Parathyroid adenoma (tissue), 2 donors: Measurements from ENCODE around the gene LPAR1.

ENCODE experiments used
- H2AFZ ChIP-seq: fragments of 300-600 bp; sonication (generic); one replicate; pipeline ENCODE4 v1.7.0; 2017; ENCODE audit warnings: antibody characterized with exemption, mild to moderate bottlenecking
- H3K27ac ChIP-seq: fragments of 300-600 bp; sonication (generic); one replicate; pipeline ENCODE4 v1.7.0; 2017
- H3K27me3 ChIP-seq: fragments of 300-600 bp; sonication (generic); one replicate; pipeline ENCODE4 v1.7.0; 2017; ENCODE audit warnings: low read length; ENCODE audit not compliant: control insufficient read depth, insufficient read depth
- H3K36me3 ChIP-seq: fragments of 300-600 bp; sonication (generic); one replicate; pipeline ENCODE4 v1.7.0; 2017; ENCODE audit warnings: low read length; ENCODE audit not compliant: control insufficient read depth, insufficient read depth
- H3K4me1 ChIP-seq: fragments of 300-600 bp; sonication (generic); one replicate; pipeline ENCODE4 v1.7.0; 2017; ENCODE audit warnings: control low read depth
- H3K4me2 ChIP-seq: fragments of 300-600 bp; sonication (generic); one replicate; pipeline ENCODE4 v1.7.0; 2017; ENCODE audit warnings: low read length
- H3K4me3 ChIP-seq: fragments of 300-600 bp; sonication (generic); one replicate; pipeline ENCODE4 v1.7.0; 2017; ENCODE audit warnings: low read depth, low read length
- H3K79me2 ChIP-seq: fragments of 300-600 bp; sonication (generic); one replicate; pipeline ENCODE4 v1.7.0; 2017; ENCODE audit warnings: control low read depth
- H3K9ac ChIP-seq: fragments of 300-600 bp; sonication (generic); one replicate; pipeline ENCODE4 v1.7.0; 2017; ENCODE audit warnings: mild to moderate bottlenecking
- H3K9me3 ChIP-seq: fragments of 300-600 bp; sonication (generic); one replicate; pipeline ENCODE4 v1.7.0; 2017; ENCODE audit warnings: low read length; ENCODE audit not compliant: control insufficient read depth
- TF ChIP-seq, protein P1 (sequence below): fragments of 300-600 bp; sonication (generic); IDR thresholded peaks from one replicate; pipeline ENCODE4 v1.7.0; 2017; ENCODE audit warnings: antibody characterized with exemption, mild to moderate bottlenecking
- donor health status: primary hyperparathyroidism.

LPAR1 gene

DNA sequence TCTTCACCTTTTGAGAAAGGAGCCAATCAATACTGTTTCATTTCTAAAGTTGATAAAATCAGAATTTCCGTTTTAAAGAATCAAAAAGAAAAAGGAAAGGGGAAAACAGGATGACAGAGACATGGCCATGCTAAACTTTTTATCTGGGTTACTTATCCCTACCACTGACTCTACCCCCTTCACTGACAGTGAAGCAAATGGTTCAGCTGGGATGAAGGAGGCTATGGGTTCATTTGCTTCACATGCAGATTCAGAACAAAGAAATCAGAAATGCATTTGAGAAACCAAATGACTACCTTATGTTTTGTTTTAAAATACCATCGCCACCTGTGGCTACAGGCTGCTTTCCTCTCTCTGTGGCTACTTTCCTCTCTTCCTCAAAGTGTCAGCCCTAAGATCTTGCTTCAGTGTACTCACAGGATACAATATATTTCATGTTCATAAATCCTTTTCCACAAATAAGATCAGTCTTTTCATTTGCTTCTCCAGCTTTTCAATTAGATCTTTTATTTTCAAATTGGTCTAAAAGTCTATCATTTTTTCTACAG lies 53.3 kb downstream of the LPAR1 start:
- TF ChIP-seq, protein P1, sequence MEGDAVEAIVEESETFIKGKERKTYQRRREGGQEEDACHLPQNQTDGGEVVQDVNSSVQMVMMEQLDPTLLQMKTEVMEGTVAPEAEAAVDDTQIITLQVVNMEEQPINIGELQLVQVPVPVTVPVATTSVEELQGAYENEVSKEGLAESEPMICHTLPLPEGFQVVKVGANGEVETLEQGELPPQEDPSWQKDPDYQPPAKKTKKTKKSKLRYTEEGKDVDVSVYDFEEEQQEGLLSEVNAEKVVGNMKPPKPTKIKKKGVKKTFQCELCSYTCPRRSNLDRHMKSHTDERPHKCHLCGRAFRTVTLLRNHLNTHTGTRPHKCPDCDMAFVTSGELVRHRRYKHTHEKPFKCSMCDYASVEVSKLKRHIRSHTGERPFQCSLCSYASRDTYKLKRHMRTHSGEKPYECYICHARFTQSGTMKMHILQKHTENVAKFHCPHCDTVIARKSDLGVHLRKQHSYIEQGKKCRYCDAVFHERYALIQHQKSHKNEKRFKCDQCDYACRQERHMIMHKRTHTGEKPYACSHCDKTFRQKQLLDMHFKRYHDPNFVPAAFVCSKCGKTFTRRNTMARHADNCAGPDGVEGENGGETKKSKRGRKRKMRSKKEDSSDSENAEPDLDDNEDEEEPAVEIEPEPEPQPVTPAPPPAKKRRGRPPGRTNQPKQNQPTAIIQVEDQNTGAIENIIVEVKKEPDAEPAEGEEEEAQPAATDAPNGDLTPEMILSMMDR = no peak
- no peak overlapping the region for H3K4me2 ChIP-seq
- no peaks in the 10 kb centered on the region for H3K9me3 ChIP-seq
- no peaks in the 10 kb centered on the region for H3K36me3 ChIP-seq
- no peak overlapping the region for H3K4me3 ChIP-seq
- H3K4me1 ChIP-seq = no peaks in the 10 kb centered on the region
- H3K27ac ChIP-seq = no peak overlapping the region
- no peaks in the 10 kb centered on the region for H3K27me3 ChIP-seq
- H3K79me2 ChIP-seq = no peaks in the 10 kb centered on the region
- H2AFZ ChIP-seq = no peak overlapping the region
- no peak overlapping the region for H3K9ac ChIP-seq

DNA sequence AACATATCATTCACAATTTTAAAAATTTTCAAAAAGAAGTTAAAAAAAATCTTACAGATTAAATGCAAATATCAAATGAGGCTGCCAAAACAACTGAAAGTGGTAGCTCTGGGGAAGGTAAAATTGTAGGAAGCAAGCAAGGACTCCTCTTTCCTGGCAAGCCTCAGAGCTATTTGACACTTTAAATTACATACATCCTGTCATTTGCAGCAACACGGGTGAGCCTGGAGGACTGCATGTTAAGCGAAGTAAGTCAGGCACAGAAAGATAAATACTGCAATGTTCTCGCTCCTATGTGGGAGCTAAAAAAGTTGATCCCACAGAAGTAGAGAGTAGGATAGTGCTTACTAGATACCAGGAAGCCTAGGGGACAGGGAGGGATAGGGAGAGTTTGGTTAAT lies 58.0 kb downstream of the LPAR1 start:
- Histone ChIP-seq H3K4me1 (no peaks in the 10 kb centered on the region), H3K27me3 (no peaks in the 10 kb centered on the region), H3K36me3 (no peaks in the 10 kb centered on the region), H3K4me2 (no peak overlapping the region), H2AFZ (no peak overlapping the region), H3K9ac (no peak overlapping the region), H3K9me3 (no peaks in the 10 kb centered on the region), H3K27ac (no peak overlapping the region), H3K4me3 (no peak overlapping the region), H3K79me2 (no peaks in the 10 kb centered on the region)
- TF ChIP-seq, protein P1 = no peak

DNA sequence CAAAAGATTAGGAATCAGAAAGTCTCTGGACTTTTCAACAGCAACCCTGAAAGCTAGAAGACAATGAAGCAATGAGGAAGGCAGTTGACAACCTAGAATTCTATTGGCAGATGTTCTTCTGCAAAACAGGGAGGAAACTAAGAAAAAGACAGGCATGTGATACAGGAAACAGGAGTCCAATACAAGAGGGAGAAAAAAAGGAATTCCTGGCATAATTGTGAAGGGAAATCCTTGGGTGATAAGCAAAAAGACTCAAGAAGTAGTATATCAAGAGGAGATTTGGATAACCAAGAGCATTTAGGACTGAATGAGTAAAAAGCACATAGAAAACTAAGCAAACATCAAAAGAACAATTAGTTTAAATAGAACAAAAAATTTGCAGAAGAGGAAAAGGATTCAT lies 58.6 kb downstream of the LPAR1 start:
- H3K27ac ChIP-seq = no peak overlapping the region

DNA sequence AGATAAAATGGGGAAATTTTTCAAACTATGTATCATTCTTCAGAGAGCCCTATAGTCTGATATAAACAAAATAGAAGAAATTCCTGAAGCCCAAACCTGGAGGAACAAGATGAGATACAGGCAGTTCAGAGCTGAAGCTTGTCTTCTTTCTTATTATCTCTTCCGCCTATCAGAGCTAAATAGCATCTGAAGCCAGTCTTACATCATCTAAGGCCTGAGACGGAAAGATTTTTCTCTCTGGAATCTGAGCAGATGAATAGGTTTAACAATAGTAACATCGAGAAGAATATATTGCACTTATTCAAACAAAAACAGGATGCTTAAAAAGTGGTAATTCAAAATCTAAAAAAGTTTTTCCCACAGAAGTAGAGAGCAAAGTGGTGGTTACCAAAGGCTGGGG lies 59.8 kb downstream of the LPAR1 start:
- Histone ChIP-seq H3K9ac (no peak overlapping the region), H3K9me3 (no peaks in the 10 kb centered on the region), H3K27ac (no peak overlapping the region), H3K4me3 (no peak overlapping the region), H3K36me3 (no peaks in the 10 kb centered on the region), H3K4me1 (no peaks in the 10 kb centered on the region), H3K79me2 (no peaks in the 10 kb centered on the region), H2AFZ (no peak overlapping the region), H3K4me2 (no peak overlapping the region), H3K27me3 (no peaks in the 10 kb centered on the region)
- TF ChIP-seq, protein P1 = no peak

More for the DNA sequence above, 58.6 kb downstream of the LPAR1 start:
- Histone ChIP-seq H3K9ac (no peak overlapping the region), H3K27me3 (no peaks in the 10 kb centered on the region), H2AFZ (no peak overlapping the region), H3K79me2 (no peaks in the 10 kb centered on the region), H3K36me3 (no peaks in the 10 kb centered on the region), H3K4me3 (no peak overlapping the region), H3K4me1 (no peaks in the 10 kb centered on the region), H3K9me3 (no peaks in the 10 kb centered on the region), H3K4me2 (no peak overlapping the region)
- TF ChIP-seq, protein P1 = no peak

DNA sequence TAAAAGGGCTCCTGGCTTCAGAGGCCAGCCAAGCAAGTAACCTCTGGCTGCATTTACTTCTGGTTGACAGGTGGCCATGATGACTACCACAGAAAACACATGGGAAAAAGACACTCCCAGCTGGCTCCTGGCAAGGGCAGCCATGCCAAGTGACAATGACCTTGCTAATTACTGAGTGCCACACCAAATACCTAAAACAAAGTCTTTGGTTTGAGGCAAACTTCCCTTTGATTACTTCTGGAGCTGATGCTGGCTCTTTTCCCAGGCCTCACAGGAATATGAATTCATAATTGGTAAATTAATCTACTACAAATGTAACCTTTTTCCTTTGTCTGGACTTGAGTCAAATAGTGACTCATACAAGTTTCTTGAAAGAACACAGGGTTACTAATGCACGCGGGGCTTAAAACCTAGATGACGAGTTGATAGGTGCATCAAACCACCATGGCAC lies 61.0 kb downstream of the LPAR1 start:
- Histone ChIP-seq H3K4me1 (no peaks in the 10 kb centered on the region), H3K9me3 (no peaks in the 10 kb centered on the region), H3K27me3 (no peaks in the 10 kb centered on the region), H3K4me3 (no peak overlapping the region), H3K27ac (no peak overlapping the region), H3K4me2 (no peak overlapping the region), H3K36me3 (no peaks in the 10 kb centered on the region), H3K9ac (no peak overlapping the region), H3K79me2 (no peaks in the 10 kb centered on the region), H2AFZ (no peak overlapping the region)
- TF ChIP-seq, protein P1 = no peak
